Measurements from ENCODE around the gene HRH4.

HRH4 gene

DNA sequence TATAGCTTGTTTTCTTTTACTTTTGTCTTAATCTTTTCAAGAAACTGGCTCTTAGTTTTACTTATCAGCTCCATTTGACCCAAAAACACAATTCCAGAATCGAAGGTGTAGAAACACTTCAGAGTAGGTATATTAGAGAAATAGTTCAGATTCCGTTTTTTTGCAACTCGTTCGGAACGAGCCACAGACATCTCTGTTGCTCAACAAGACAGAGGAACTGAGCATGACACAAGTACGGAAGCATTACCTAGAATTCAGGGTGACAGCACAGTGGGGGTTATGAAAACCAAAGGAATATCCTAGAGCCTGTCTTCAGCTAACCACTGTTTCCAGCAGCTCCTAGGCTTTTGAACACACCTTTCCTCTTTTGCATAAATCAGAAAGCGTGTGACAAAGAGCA is 5.0 kb downstream of the HRH4 start:
- DNase-seq (ENCODE audit: low spot score): no peak

DNA sequence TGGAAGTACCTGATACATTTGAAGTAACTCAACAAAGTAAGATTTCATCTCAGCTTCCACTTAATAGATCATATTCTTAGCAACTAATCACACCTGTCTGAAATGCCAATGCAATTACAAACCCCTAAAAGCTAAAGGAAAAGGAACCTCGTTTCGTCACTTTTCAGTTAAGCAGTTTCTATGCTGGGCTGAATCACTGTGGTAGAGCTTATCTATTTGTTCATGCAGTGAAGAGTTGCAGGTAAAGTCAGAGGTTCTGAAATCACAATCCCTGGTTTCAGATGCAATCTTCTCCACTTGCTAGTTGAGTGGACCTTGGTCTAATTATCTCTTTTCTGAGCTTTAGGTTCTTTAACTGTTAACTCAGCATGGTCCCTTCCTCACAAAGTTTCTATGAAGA is 6.3 kb downstream of the HRH4 start:
- no peak for DNase-seq (ENCODE audit: low spot score)

DNA sequence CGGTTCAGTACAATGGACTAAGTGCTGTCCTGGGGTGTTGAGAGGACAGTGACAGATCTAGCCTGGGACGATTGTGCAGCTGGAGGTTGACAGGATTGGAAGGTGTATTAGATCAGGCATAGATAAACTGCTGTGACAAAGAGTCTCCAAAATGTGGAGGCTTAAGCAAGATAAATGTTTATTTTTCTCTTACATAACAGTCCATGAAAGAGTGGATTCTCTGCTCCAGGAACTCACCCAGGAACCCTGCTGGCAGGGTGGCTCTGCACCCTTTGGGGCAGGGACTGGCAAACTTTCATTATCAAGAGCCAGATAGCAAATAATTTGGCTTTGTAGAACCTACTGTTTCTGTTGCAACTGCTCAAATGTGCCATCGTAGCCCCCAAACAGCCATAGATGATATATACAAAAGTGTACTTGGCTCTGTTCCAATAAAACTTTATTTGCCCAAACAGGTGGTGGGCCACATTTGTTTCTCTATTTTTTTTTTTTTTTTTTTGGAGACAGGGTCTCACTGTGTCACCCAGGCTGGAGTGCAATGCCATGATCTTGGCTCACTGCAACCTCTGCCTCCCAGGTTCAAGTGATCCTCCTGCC is 9.7 kb downstream of the HRH4 start:
- no peak for DNase-seq (ENCODE audit: low spot score)

DNA sequence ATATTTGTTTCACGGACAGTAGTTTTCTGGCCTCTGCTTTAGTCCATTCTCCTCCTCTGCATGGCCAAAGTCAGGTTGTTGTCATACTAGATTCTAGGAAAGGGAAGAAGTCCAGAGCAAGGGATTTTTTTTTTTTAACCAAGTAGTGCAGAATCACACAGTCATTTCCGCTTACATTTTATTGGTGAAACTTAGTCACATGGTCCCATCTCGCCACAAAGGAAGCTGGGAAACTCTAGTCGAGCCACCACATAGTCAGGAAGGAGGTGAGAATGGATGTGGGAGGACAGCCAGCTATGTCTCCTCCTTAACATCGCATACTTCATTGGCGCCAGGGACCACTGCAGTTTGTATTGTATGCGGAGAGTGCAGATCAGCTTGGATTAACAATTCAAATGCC is 10.4 kb downstream of the HRH4 start:
- no peak for DNase-seq (ENCODE audit: low spot score)

DNA sequence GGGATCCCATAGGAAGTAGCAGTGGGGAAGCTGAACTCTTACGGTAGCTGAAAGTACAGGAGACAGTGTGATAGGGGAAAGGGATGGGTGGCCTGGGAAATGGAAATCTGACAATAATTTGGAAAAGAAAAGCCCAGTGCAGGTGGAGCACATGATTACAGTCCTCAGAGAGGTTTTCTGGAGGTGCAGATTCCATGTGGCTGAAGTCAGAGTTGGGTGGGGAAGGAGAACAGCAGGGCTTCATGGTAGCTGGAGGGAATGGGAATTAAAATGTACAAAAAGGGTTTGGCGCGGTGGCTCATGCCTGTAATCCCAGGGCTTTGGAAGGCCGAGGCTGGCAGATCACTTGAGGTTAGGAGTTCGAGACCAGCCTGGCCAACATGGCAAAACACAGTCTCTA is 12.2 kb downstream of the HRH4 start:
- DNase-seq (ENCODE audit: low spot score): no peak

DNA sequence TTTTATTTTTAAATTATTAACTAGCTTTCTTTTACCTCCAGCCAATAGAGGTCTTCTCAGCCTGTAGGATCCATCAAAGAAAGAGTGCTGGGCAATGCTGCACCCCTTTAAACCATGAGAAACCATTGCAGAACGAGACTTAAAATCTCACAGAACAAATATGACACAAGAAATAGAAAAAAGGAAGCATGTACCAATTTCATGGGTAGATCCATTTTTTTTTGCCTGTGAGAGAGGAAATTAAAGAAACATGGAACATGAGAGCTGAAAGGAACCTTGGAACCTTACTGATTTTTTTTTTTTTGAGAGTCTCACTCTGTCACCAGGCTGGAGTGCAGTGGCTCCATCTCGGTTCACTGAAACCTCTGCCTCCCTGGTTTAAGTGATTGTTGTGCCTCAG is 14.0 kb downstream of the HRH4 start:
- DNase-seq (ENCODE audit: low spot score): no peak

DNA sequence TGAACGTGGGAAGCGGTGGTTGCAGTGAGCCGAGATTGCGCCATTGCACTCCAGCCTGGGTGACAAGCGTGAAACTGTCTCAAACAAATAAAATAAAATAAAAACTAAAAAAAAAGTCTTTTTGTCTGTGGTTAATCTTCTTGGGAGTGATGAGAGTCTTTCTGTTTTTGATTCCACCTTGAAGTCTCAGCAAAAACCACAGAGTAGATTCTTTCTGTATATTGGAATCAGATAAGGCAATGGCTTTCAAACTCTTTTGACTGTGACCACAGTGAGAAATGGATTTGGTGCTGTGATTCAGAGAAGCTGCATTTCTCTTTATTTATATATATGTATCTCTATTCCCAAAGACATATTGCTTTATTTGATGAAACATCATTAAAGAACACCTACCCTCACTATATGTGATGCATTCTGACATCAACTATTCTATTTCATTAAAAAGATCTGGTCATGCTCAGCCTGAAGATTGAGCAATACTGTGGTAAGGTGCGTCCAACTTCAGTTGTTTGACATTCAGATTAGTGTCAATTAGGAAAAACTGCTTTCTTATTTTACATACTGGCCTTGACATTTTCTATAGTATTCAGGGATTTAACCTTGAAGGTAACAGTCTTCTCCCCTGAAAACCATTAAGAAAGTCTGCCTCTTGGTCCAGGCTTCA is 15.6 kb downstream of the HRH4 start:
- no peak for DNase-seq (ENCODE audit: low spot score)

DNA sequence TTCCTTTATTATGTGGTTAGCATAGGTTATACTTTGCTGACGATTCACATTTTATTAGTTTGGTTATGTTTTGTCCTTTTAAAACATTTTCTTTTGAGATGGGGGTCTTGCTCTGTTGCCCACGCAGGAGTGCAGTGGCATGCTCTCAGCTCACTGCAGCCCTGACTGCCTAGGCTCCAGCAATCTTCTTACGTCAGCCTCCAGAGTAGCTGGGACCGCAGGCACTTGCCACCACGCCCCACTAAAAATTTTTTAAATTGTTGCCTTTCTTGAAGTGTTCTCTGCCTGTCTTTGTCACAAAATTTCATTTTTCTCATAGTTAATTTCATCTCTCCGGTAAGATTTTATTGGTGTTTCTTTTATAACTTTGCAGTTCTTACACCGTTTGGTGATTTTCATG is 18.9 kb downstream of the HRH4 start:
- DNase-seq (ENCODE audit: low spot score): no peak

DNA sequence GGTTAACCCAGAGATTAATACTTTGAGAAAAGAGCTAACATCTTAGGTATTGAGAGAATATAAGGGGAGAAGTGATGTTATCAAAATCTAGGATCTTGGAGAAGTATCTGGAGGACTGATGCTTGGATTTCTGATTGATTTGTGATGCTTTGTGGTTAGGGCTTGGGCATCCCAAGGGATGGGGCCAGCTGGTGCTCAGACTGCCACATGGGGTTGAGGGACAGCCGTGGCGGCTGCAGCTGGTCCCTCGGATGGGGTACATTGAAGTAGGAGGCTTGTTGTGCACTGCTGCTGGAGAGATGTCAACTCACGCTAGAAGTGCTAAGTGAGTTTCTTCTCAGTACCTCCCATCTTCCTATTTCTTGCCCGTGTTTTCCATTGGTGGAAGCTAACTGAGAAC is 22.4 kb downstream of the HRH4 start:
- DNase-seq (ENCODE audit: low spot score): no peak

DNA sequence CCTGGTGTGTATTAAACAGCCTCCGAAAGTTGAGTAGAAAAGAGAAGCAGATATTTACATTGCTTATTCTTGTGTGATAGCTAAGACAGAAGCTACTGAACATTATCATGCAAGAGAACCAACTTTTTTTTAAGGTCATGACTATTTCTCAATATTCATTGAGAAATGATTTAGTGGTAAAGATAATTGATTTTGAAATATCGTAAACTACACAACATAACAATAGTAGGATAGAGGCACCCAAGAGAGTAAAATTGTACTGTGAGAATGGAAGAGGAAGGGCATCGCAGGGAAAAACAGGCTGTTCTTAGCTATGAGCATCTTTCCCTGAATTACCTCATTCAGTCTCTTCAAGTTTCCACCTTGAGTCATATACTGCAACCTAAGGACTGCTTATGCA is 25.2 kb downstream of the HRH4 start:
- DNase-seq (ENCODE audit: low spot score): no peak

DNA sequence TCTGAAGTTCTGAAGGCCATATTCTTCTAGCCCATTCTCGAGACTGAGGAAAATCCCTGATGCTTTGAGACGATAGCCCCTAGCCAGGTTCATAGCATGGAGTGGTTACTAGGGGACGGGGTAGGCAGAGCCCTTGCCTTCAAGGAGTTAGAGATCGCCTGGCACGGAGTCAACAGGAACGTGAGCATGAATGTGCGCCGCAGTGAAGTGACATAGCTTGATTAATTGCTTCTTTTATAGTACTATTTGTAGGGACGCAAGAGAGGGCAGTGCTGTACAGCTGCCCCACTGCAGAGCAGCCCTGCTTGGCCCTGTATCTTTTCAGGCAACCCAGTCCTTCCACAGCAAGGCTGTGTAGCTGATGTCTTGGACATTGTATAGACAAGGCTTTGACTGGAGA is 26.2 kb downstream of the HRH4 start:
- DNase-seq (ENCODE audit: low spot score): no peak

DNA sequence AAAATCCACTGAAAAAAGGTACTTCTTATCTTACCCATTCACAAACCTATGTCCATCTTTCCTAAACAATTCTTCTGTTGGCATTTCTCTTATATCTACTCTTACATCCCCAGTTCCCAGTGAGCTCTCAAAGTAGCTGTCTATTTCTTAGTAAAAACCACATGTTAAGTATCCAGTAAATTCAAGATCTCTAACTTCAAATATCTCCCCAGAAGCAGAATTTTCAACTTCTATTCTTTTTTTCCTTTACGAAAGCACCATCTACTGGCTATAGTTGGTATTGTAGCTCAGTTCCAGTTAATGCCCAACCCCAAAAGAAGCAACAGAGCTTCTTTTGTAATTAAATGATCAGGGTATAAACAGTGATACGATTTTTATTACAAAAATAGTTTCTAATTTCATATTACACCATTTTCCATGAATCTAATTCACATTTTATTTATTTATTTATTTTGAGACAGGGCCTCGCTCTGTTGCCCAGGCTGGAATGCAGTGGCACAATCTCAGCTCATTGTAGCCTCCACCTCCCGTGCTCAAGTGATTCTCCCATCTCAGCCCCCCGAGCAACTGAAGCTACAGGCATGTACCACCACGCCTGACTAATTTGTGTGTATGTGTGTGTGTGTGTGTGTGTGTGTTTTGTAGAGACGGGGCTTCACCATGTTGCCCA is 28.5 kb downstream of the HRH4 start:
- DNase-seq (ENCODE audit: low spot score): peak; percentile 16

DNA sequence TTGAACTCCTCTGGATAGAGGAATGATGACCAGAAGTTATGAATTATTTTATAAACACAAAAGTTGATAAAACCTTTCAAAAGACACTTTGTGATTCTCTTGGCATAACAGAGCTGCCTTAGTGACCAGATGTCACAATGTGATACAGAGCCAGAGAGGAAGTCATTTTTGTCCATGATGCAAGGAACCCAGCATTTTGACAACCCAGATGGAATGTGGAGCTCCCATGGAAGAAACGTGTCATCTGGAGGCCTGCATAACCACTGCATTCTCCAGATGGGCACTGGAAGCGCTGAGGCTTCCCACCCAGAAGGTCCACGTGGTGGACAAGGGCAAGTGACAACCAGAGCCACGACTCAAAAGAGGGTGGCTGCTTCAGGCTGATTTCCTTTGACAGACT is 30.1 kb downstream of the HRH4 start:
- DNase-seq (ENCODE audit: low spot score): no peak

DNA sequence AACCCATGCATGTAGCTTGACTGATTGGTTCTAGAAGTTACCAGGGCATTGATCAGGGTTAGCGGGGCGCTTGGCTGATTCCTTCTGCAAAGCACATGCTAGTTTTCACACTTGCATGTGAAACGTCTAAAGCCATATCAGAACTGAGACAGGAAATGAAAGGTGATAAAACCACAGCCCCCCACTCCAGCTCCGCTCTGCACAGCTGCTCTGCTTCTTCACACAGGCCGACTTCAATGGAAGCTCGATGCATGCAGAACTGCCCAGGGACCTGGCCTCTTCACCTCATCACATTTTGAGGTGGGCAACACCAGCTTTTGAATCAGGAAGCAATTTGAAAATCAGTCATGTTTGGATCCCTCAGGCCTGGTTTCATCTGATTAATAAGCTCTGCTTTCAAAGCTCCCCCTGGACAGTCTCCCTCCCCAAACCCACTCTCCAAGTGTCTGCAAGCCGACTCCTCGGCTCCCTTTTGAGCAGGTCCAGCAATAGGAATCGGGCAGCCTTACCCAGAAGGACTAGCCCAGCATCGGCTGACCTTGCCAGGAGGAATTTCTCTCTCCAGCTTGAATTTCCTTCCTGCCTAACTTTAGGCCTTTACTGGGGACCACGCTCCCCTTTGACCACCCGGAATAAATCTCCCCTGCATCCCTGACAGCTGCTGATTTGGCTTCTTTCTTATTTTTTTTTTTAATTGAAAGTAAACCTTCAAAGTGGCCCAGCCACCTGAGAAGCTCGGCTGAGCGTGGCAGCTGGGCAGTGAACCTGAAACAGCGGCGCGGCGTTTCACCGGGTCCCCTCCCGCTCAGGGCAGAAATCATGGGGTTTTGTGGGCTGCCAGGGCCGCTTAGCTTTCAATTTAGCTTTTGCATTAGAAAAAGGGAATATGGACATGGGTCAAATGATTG is 31.7 kb downstream of the HRH4 start:
- DNase-seq (ENCODE audit: low spot score): no peak

DNA sequence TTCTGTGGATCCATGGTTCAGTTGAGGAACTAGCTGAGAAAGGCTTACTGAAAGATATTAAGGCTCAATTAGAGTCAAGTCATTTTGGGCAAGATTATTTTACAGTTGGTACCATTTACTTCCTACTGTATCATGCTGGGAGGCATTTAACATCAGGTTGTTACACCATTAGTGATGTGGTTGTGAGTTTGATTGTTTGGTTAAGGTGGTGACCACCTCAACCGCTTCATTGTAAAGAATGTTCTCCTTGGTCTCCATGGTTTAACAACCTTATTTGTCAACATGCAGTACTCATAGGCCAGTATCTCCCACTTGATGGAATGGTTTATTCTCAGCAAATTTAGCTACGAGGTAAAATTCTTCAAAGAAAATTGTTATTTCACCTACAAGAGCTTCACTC is 34.1 kb downstream of the HRH4 start:
- no peak for DNase-seq (ENCODE audit: low spot score)

DNA sequence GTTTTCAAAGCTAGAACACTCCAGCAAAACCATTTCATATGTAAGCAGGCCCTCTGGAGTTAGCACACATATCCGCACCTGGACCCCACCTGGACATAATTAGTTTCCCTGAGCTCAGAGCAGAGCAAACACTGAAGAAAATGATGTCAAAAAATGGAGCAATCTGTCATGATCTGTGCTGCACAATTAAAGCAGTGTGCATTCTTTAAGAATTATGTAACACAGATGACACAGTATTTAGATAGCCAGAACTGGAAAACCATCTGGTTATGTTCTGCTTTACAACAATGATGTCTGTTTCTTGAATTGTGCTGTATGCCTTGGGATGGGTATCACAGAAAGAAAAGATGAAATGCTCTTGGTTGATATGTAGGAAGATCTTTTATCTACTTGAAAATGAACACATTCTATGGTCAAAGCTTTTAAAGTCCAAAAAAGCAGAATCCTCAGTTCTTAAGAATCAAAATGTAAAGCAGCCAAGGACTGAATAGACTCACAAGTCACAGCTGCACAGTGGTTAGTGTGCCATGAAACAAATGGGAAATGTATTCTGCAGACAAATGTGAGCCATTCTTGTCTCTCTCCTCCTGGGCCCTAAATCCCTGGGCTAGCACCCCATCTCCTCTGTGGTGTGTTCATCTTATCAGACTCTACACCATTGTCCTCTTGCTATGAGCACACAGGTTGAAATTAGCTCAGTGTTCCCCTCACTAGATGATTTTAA is 36.8 kb downstream of the HRH4 start:
- DNase-seq (ENCODE audit: low spot score): no peak

DNA sequence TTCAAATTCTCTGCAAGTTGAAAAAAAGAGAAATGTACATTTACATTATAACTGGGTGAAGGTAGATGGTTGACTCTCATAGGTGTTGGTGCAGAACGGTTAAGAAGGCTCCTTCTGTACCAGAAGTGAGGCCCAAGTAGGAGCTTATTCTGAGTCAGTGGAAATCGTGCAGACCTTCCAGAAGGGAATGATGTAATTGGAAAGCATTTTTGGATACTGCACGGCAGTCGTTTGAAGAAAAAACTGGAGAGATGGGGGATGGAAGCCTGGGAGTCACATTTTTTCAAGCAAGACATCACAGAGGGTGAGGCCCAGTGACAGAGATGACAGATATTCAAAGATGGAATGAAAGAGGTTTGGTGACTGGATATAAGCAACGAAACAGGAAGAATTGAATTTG is 39.4 kb downstream of the HRH4 start:
- no peak for DNase-seq (ENCODE audit: low spot score)

DNA sequence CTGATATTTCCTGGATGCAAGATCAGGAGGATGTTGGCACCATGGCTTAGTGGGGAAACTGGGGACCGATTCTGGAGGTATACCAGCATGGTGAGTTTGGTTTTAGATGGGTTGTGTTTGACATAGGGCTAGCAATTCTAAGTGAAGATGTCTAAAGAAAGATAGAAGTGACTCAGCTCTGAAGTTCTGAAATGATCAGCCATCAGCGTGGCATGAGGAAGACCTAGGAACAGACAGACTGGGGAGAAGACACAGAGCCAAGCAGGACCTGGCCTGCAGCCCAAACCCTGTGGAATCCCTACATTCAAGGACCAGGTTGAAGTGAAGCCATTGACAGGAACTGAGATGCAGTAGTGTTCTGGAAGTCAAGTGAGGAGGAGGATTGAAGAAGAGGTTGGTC is 39.8 kb downstream of the HRH4 start:
- no peak for DNase-seq (ENCODE audit: low spot score)

DNA sequence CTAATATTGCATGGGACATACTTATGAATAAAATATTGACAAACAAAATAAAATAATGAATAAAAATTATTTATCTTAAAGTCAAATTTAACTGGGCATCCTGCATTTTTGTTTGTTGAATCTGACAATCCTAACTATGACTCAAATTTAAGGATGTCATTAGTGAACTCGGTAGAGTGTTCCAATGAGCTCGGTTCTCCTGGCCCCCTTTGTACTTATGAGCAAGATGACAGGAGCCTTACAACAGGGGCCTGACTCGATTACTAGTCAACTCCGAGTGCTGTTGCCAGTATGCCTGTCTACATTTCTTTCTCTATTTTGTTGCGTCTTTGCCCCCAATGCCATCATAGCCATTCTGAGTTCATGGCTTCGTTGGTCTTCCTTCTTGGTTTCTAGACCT is 40.3 kb downstream of the HRH4 start:
- DNase-seq (ENCODE audit: low spot score): no peak

DNA sequence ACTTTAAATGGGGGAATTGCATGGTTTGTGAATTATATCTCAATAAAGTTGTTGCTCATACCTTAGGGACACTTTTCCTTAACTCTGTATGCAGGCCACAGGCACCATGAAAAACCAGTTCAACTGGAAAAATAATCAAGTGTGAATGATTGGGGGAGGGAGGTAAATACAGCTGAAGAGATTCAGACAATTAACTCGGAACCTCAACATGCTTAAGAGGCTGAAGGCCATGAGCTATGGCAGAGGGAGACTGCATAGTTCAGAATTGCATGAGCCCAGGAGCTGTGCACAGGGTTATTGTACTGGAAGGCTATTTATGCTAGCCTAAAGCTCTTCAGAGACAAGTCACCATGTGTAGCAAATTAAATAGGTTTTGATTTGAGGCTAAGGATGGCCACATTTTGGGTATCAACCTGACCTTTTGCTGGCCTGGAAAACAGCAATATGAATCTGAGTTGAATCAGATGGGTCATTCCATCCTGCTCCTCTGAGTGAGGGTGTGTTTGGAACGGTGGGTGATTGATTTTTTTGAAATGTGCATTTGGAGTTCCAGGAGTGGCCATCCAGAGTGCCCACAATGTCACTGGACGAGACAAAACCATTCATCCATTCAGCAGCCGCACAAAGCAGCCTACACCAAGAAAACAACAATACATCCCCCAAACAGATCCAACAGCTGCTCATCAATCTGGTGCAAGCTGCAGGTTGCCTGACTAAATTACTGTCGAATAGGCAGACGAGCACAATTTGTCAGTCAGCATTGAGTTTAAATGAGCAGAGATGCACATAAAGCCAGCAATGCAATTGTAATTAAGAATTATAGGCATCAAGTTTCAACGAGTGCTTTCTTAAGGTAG is 42.5 kb downstream of the HRH4 start:
- DNase-seq (ENCODE audit: low spot score): no peak

DNA sequence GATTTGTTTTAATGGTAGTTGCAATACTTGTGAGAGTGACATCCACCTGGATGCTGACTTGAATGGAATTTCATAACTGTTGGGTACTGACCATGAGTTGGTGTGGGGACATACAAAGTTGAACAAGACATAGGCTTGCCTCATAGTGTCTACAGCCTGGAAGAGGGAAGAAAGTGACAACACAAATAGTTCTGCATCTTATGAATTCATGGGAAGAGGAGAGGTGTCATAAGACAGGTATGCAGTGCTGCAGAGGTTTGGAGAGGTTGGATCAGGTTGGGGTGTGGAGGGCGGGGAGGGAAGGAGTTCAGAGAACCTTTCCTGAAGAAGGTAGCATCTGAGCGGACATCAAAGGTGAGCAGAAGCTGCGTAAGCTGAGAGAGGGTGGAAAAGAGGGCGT is 44.0 kb downstream of the HRH4 start:
- no peak for DNase-seq (ENCODE audit: low spot score)
